ENCODE results near the gene BMP4. TPM values are rescaled to one million over a fixed set of nuclear protein-coding genes. Genes with fewer than 3 reads are reported as not detected.
"Not testable (repeated sequence)": the region's sequence is repeated elsewhere in the genome, so short reads cannot be mapped to it uniquely, and the experiment has no call there.

The BMP4 gene
- total RNA-seq: 25.1 and 48.2 TPM in 2 replicates

DNA sequence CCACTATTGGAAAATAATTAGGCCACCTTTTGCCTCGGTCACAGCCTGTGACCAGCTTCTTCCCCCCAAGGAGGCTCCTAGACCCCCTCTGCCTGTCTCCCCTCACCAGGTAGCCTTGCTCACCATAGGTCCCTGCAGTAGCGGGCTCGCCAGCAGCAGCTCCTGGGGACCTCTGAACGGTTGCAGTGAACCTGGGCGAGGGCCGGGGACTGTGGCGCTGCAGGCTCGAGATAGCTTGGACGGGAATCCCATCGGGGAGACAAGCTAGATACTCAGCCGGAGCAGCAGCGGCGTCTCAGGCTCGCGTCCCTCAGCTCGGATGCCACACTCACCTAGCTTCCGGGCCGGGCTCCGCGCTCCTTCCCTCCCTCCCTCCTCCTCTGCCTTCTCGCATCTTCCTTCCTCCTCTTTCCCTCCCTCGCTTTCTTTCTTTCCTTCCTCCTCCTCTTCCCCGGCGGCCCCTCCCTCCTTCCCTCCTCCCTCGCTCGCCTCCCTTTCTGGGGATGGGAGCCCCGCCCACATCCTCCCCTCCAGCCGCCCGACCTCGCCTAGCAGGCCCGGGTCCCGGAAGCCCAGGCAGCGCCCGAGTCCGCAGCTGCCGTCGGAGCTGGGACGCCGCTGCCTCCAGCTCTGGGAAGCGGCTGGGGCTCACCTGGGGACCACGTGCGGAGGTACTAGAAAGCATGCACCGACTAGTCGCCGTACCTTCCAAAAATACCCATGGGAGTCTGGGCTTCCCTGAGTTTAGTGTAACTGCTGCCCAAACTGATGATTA lies at the start of gene BMP4:
Gene BMP4, minus strand, starts transcription at position 399 of the 775 bp plus-strand sequence. CDS start 4,603 bp downstream, outside the sequence.
- peak; percentile 7 to 57 for DNase-seq (ENCODE audit: low read depth in 2 of 2)

- DNase-seq (ENCODE audit: low read depth in 2 of 2): no peak
Observed at GRCh38 chr14:54003064-54003463, 46.4 kb upstream of the BMP4 start.

- no peak for DNase-seq (ENCODE audit: low read depth in 2 of 2)
Observed at GRCh38 chr14:54002653-54003052, 46.0 kb upstream of the BMP4 start.

GRCh38 chr14:54001189-54001878 lies 44.7 kb upstream of the BMP4 start:
- no peak for DNase-seq (ENCODE audit: low read depth in 2 of 2)

DNA sequence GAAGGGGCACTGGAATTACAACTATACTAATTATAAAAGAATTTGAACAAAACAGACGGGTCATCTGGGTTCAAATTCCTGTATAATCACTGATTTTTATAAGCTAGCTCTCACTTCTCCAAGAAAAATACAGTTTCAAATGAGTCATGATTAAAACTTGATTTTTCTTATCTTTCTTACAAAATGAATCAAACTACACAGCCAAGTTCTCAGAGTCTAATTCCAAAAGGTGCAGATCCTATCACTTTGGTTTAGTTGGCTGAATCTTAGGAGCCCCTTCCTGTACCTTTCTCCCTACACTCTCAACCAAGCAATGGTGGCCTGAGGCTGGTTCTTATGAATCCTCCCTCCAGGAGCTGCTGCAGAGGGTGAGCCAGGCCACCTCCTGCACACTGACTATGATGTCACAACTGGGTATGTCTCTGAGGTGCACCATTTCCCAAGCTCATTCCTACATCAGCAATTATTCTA lies 43.8 kb upstream of the BMP4 start:
- DNase-seq (ENCODE audit: low read depth in 2 of 2): no peak

- DNase-seq (ENCODE audit: low read depth in 2 of 2): no peak
Observed at GRCh38 chr14:53999061-53999488, 42.5 kb upstream of the BMP4 start.

DNA sequence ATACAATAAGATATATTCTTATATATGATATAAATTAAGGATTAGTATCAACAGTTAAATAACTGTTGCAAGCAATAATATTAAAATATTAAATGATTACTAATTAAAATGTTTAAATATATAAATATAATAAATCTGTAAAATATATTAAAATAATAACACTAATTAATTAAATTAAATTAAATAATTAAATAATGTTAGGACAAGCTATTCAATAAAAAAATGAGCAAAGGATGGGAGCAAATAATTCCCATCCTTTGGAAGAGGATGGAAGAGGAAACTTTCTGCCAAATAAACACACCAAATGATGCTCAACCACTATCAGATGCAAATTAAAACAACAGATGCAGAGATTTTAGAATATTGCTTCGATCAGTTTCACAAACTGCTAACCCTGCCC lies 39.4 kb upstream of the BMP4 start:
- no peak for DNase-seq (ENCODE audit: low read depth in 2 of 2)

- no peak for DNase-seq (ENCODE audit: low read depth in 2 of 2)
Observed at GRCh38 chr14:53993920-53994607, 37.4 kb upstream of the BMP4 start.

DNA sequence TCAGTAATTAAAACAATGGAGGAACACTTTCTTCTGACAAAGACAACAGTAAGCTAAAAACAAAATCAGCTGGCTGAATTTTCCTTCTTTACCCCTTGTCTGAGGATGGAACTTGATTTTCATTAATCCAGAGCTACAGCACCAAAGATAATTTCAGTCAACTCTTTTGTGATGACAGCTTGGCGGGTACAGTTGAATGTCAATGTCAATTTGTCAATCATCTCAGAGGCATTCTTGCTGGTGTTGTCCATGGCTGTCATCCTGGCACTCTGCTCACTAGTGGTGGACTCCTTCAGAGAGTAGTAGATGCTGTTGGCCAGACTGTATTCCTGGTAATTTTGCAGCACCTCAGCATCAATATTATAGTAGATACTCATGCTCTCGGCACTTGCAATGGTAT lies 34.4 kb upstream of the BMP4 start:
- no peak for DNase-seq (ENCODE audit: low read depth in 2 of 2)

- not testable (repeated sequence) for DNase-seq (ENCODE audit: low read depth in 2 of 2)
Observed at GRCh38 chr14:53986718-53987117, 30.1 kb upstream of the BMP4 start.

DNA sequence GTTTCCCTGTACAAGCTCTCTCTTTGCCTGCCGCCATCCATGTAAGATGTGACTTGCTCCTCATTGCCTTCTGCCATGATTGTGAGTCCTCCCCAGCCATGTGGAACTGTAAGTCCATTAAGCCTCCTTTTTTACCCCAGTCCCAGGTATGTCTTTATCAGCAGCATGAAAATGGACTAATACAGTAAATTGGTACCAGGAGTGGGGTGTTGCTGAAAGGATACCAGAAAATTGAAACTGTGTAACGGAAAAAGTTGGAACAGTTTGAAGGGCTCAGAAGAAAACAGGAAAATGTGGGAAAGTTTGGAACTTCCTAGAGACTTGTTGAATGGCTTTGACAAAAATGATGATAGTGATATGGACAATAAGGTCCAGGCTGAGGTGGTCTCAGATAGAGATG lies 28.3 kb upstream of the BMP4 start:
- DNase-seq (ENCODE audit: low read depth in 2 of 2): not testable (repeated sequence)

- DNase-seq (ENCODE audit: low read depth in 2 of 2): no peak
Observed at GRCh38 chr14:53983112-53983511, 26.5 kb upstream of the BMP4 start.

DNA sequence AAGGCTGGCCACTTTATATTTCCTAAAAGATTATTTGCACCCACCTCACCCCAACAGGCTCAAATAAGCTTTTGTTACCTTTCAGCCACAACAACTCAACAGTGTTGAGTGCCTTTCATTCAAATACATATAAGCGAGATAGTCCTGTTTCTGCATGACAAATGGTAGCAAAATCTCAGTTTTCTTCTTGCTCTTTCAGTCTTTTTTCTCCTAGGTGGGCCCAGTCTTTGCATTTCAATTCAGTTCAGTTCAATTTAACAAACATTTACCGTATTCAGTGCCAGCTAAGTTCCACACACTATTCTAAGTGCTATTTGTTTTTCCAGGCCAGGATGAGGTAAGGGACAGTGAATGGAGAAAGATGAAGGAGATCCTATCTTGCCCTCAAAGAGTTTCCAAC lies 25.9 kb upstream of the BMP4 start:
- DNase-seq (ENCODE audit: low read depth in 2 of 2): no peak

DNA sequence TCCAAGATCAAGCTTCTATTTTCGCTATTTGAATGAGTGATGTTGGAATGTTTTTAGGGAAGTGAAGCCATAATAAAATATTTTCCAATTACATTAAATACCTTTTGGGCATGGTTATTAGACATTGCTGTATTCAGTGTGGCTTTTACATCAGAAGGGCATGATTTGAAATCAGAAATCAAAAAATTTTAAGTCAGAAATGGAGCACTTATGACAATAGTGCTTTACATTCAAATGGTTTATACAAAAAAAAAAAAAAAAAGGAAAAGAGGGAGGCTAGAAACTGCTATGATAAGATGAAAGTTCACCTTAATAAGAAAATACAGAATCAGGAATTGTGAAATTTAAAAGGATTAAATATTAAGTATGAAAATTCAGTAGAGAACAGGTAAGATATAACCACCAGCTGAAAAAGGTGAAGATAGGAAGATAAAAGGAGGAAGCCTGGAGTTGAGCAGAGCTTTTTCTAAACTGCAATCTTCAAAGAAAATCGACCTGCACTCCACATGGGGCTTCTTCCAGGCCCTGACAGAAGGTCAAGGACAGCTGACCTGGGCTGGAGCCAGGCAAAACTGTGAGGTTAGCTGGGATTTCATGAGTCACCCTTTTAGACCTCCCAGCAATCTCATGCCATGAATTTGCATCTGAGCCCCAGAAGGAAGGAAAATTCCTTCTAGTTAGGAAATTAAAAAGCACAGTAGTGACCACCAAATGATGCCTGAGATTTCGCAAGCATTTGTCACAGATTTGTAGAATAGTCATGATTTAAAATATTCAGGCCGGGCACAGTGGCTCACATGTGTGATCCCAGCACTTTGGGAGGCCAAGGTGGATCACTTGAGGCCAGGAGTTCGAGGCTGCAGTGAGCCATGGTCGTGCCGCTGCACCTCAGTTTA lies 23.4 kb upstream of the BMP4 start:
- no peak for DNase-seq (ENCODE audit: low read depth in 2 of 2)

- no peak for DNase-seq (ENCODE audit: low read depth in 2 of 2)
Observed at GRCh38 chr14:53979113-53979681, 22.6 kb upstream of the BMP4 start.

DNA sequence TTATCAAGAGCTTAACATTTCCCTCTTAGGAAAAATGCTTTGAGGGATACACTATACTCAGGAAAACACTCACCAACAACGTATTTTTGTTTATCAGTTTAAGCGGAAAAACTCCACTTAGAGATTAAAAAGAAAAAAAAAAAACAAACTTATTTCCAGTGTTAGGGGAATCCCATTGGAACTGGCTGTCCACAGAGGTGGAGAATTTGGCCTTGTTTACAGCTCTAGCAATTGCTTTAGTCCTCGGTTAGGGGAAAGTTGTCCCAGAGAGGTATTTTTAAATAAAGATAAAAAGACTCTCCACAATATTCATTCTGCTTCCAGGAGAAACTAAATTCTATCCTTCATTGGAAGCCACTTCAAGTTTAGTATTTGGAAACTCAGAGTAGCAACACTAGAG lies 21.6 kb upstream of the BMP4 start:
- DNase-seq (ENCODE audit: low read depth in 2 of 2): no peak

- no peak for DNase-seq (ENCODE audit: low read depth in 2 of 2)
Observed at GRCh38 chr14:53975444-53975843, 18.8 kb upstream of the BMP4 start.

- DNase-seq (ENCODE audit: low read depth in 2 of 2): no peak
Observed at GRCh38 chr14:53971521-53971920, 14.9 kb upstream of the BMP4 start.

GRCh38 chr14:53969326-53969725 lies 12.7 kb upstream of the BMP4 start:
- DNase-seq (ENCODE audit: low read depth in 2 of 2): no peak

DNA sequence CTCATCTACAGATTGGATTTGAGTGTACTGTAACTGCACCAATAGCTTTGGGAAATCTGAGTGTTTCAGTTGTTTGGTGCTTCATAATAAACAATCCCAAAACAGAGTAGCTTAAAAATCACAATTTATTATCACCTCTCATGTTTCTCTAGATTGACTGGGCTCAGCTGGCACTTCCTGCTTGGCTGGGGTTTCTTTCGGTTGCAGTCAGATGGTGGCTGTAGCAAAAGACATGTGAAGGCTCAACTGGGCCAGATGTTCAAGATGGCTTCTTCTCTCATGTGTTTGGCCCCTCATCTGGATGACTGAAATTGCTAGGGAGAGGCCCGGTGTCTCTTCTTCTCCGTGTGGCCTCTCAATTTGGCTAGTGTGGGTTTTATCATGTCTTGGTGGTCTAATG lies 12.1 kb upstream of the BMP4 start:
- DNase-seq (ENCODE audit: low read depth in 2 of 2): no peak

DNA sequence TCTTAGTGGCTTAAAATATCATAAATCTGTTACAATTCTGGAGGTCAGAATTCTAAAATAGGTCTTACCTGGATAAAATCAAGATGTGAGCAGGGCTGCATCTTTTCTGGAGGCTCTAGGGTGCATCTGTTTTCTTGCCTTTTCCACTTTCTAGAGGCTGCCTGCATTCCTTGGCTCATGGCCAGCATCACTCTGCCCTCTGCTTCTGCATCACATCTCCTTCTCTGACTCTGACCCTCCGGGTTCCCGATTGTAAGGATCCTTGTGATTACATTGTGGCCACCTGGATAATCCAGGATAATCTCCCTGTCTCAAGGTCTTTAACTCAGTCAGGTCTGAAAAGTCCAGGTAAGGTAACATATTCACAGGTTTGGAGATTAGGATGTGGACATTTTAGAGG lies 11.0 kb upstream of the BMP4 start:
- DNase-seq (ENCODE audit: low read depth in 2 of 2): no peak

All from lung microvascular endothelial cell (primary cell).